GM12874 (cell line): ENCODE data around the gene HRG.

Experiments used
- TF ChIP-seq, protein P1 (sequence below): IDR thresholded peaks from 2 replicates; pipeline ENCODE4 v1.5.1; 2011; ENCODE audit warnings: low read depth, mild to moderate bottlenecking, control low read depth, low read length, moderate library complexity; ENCODE audit not compliant: insufficient read depth

HRG gene

DNA sequence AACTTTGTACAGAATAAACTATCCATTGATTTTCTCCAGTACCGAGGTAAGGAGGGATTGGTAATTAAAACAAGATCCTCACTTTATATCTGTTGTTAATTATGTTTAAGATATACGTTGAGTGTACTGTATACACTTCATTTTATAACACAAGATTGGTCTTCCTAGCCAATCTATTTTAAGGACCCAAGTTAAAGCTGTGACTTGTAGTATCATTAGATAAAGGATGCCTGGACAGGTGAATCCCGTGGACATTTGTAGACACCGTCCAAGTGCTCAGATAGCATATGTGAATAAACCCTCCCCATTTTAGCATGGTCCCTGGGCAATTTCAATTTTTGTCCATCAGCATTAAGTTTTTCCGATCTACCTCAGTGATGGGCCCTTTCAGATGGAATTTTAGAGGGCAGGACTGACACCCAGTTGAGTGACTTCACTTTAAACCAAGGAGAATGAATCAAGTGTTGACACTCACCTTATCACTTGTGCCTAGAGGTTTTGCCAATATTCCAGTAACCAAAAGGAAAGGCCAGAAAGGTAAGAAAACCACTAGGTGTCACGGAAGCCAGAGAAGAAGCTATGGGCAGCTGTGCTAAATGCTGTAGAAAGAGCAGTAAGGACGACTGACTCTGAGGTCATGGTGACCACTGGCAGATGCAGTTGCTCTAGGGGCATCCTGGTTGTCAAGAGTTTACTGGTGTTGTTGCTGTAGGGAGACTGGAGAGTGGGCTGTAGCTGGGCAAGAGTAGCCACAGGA is 43.7 kb upstream of the HRG start:
- TF ChIP-seq, protein P1, sequence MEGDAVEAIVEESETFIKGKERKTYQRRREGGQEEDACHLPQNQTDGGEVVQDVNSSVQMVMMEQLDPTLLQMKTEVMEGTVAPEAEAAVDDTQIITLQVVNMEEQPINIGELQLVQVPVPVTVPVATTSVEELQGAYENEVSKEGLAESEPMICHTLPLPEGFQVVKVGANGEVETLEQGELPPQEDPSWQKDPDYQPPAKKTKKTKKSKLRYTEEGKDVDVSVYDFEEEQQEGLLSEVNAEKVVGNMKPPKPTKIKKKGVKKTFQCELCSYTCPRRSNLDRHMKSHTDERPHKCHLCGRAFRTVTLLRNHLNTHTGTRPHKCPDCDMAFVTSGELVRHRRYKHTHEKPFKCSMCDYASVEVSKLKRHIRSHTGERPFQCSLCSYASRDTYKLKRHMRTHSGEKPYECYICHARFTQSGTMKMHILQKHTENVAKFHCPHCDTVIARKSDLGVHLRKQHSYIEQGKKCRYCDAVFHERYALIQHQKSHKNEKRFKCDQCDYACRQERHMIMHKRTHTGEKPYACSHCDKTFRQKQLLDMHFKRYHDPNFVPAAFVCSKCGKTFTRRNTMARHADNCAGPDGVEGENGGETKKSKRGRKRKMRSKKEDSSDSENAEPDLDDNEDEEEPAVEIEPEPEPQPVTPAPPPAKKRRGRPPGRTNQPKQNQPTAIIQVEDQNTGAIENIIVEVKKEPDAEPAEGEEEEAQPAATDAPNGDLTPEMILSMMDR = no peak

DNA sequence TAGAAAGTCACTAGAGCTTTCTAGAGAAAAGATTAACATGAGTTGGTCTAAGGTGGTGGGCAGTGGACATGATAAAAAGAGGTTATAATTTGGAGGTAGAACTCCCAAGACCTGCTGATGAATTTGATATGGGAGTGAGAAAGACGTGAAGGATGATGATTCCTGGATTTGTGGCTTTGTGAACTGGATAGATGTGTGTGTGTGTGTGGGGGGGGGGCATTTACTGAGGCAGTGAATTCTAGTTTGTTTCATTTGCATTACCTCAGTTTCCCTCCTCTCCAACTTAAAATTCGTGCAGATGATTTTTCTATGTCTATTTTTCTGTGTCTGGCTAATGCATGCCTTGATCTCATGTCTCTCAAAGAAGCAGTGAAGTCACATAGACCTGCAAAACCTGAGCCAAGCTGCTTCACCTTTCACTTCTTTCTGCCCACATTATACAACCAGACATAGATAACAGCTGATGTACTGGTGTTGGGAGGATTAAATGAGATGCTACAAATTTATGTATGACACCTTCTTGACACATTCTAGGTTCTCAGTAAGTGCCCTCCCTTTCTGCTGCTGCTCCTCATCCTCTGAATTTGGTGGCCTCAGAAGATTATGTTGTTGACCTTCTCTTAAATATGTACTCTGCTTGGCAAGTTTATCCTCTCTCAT is 43.0 kb upstream of the HRG start:
- TF ChIP-seq, protein P1 = no peak

DNA sequence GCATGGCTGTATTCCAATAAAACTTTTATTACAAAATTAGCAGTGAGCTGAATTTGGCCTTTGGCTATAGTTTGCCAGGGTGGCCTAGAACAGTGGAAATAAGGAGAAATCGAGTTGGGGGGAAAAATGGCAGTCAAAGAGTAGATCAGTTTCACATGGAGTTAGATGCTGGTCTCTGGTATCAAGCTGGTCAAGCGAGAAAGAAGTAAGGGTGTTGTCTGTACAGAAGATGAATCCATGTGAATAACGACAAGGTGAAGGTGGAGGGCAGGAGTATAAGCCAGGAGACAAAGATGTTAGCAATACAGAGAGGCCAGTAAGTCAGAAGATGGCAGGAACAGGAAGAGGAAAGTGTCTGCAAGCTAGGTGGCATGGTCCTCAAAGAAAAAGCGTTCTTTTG is 41.2 kb upstream of the HRG start:
- TF ChIP-seq, protein P1 = no peak

DNA sequence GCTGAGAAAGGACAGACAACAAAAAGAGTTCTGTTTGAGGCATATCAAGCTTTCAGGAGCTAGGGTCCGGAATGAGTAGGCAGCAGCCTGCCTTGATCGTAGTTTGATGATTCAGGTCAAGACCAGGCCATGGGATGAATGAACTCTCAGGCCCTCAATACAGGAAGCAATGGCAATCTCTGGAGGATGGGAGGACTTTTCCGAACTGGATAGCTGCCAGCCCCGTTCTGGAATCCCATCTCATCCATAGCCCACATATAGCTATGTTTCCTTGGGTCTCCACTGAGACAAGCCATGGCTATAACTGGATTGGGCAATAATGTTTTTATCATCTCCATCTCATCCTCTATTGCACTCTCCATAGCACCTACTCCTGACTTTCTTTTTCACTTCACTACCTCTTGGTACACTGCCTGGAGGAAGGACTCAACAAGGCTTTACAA is 40.2 kb upstream of the HRG start:
- TF ChIP-seq, protein P1 = no peak

DNA sequence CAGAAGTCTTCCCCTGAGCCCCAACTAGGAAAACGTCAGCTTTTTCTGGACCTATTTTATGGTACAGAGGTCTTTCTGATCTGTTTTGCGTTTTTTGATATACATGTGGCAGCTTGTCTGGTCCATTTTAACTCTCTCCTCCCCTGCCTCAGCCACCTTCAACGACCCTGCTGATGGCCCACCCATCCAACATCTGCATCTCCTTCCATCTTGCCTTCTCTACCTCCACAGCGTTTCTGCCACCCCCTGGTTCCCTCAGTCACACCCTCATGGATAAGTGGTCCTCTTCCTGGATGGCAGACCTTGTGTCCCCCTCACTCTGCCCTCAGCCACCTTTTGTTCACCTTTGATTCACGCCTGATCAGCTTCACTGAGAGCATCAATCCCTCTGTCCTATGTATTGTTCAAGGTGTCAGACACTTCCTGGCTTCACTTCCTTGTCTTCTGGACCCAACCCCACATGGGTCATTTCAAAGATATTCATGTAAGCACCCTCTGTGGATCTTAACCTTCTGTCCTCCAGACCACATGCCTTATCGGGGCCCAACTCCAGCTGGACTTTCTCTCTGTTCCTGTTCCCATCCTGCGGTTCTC is 39.5 kb upstream of the HRG start:
- TF ChIP-seq, protein P1 = no peak

DNA sequence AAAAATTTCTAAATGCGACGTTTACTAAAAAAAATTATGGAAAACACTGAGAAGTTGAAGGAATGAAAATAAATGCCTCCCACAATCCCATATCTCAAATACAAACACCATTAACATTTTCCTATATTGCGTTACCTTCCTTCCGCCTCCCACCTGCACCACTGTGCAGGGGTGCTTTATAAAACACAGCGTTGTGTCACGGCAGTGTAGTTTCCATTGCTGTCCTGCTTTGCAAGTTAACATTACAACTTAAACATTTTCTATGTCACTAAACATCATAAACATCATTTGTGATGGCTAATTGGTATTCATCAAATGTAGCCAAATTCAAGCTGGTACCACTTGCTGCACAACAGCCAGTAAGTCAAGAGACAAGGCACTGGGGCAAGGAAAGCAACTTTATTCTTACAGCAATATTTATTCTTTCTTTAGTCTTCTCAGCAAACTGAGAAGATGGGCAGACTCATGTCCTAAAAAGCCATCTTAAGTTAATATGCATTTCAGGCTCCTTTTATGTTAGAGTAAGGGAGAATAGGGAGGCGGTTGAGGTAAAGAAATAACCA is 37.9 kb upstream of the HRG start:
- TF ChIP-seq, protein P1 = no peak

DNA sequence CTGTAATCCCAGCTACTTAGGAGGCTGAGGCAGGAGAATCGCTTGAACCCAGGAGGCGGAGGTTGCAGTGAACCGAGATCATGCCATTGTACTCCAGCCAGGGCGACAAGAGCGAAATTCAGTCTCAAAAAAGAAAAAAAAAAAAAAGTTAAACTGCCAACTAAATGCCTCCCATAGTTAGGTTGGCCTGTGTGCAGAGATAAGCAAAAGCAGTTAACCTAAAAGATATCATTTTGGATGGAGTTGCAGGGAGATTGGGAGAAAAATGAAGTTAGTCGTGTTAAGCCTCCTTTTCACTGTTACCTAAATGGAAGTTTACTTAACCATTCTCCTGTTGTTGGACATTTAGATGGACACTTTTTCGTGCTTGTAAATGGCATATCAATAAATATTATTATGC is 37.1 kb upstream of the HRG start:
- TF ChIP-seq, protein P1 = no peak
